Measurements from ENCODE around the gene ALDH1B1.

ALDH1B1 gene

DNA sequence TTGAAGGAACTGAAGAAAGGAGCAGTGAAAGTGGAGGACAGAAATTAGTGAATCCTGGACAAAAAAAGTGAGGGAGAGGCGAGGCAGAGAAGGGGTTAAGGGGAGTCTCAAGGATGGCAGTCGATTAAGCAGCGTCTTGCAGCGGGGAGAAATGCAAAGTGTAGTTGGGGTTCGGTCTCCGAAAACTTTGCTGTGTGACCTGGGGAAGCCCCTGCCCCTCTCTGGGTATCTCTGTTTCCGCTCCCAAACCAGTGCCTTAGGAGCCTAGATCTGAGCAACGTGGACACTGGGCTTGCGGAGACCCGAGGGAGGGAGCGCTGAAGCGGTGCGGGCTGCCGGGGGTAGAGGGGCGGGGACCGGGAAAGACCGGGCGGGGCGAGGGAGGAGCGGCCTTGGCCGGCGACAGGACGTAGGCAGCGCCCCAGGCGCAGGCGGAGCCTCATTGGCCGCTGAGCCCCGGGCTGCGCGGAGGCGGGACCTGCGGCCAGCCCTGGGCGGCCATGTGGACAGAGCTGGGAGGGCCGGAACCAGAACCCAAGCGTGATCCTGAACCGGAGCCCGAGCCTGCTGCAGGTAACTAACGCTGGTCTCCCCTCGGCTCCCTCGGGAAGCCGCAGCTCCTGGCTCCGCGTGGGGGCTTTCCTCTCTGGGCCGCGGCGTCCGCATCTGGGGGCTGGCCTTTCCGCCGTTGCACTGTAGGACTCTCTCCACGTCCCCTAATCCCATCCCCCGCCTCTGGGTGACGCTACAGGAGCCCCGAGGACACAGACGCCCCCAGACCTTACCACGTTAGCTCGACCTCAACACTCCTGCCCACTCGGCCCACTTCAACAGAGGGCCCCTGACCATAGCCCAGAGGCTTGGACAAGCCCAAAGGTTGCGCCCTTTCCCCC, at the start of gene ALDH1B1:
Gene ALDH1B1 (plus strand): TSS at position 468 of the 893 bp plus-strand sequence. CDS start 3,047 bp downstream, outside the sequence.
- DNase-seq (ENCODE audit: low read depth in 2 of 3, low spot score in 1 of 3) = peak; percentile 45 to 72 (median 64)

DNA sequence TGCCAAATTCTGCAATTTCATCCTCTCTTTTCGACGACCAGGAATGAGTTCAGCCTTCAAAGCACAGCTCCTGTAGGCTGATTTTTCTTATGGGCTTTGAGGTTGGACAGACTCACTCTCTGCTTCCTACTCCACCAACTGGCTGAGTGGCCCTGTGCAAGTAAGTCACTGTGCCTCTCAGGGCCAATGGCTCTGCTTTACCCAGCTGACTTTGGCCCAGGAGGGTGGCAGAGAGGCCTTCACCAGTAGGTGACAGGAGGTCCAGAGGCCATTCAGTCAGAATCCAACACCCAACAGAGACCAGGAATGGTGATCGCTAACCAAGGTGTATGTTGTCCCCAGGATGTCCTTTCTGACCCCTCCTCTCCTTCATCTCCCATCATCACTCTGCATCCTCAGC, 49.5 kb upstream of the ALDH1B1 start:
- no peak for DNase-seq (ENCODE audit: low read depth in 2 of 3, low spot score in 1 of 3)

DNA sequence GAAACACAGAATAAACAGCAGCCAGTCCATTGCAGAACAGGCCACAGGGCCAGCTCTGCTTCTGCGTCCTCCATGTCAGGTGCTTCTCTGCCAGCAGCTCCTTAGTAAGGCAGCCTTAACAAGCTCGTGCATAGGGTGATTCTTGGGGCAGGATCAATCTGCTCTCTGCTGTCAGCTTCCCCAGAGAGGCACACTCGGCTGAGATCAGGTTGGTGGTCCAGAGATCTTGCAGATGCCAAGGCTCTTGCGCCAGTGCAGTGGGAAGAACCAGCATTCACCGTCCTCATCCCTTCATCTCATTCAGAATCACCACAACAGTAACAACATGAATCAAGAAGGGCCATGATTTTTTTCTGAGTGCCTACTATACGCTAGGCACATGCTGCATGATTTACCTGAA, 49.0 kb upstream of the ALDH1B1 start:
- DNase-seq (ENCODE audit: low read depth in 2 of 3, low spot score in 1 of 3) = no peak

DNA sequence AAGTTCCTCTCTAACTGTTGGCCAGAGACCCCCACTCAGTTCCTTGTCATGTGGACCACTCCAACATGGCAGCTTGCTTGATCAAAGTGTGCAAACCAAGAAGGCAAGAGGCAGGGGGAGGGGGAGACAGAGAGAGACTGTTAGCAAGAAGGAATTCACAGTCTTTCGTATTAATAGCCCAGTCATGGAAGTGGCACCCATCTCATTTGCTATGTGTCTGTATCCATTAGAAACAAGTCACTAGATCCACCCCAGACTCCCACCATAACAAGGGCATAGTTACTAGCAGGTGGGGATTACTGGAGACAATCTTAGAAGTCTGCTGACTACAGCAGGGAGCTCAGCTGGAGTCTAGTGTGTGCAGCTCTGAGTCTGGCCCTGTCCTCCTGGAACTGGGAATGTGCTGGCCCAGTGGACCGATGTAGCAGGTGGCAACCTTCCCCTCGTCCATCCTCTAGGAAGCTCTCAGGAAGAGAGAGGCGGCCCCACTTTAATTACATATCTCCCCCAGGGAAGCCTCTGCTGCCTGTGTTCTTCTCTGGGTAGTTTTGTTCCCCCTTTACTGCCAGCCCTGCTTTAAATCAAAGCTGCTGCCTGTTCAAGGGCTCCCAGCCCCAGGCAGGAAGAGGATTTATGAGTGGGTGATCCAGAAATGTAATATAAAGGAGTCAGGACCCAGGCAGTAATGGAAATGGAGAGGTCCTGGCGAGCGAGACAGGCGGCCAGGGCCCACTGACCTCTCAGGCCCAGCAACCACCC, 47.8 kb upstream of the ALDH1B1 start:
- no peak for DNase-seq (ENCODE audit: low read depth in 2 of 3, low spot score in 1 of 3)

DNA sequence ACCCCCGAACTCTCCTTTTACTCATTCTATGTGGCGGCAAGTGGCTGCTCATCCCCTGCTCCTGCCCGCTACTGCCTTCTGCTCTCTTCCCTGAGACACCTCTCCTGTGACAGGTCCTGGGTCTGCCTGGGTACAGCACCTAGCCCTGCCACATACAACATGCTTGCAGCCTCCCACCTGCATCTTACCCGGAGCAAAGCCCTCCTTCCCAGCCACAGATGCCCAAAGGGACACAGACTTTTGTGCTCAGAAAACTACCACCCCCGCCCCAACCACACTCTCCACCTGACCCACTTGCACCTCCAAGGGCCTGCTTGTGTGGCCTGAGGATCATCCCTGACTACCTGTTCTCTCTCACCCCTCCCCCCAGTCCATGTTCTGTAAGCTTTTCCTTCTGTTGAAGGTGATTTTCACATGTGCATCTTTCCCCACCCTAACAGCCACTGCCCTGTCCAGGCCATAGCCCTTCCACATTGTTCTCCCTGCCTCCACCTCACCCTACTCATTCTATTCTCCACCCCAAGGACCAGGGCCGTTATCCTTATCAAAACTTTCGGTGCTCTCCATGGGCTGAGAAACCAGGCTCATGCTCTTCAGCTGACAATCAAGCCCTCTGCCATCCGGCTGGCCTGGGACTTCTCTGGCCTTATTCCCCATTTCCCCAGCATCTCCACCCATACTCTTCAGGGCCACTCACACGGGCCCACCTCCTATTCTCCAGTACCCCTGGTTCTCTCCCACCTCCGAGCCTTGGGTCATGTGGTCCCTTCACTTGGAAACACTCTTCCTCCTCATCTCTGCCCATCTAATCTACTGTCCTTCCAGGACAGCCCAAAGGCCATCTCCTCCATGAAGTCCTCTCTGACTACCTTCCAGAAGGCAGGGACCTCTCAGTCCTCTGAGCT, 46.4 kb upstream of the ALDH1B1 start:
- DNase-seq (ENCODE audit: low read depth in 2 of 3, low spot score in 1 of 3) = no peak

DNA sequence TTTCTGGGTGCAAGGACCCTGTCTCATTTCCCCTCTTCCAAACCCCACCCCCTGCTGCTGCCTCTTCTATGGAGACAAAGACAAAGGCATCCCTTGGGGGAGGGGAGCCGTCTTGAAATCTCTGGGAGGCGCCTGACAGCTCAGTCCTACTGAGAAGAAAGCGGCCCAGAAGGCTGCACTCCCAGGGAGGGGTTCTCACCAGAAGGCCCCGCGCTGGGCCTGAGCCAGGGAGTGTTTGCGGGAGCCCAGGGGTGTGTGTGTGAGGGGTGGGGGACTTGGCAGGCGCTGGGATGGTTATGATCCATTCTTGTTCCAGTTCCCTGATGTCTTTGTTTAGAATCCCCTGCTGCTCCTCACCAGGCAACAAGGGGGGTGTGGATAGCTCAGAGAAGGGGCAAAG, 45.7 kb upstream of the ALDH1B1 start:
- no peak for DNase-seq (ENCODE audit: low read depth in 2 of 3, low spot score in 1 of 3)

DNA sequence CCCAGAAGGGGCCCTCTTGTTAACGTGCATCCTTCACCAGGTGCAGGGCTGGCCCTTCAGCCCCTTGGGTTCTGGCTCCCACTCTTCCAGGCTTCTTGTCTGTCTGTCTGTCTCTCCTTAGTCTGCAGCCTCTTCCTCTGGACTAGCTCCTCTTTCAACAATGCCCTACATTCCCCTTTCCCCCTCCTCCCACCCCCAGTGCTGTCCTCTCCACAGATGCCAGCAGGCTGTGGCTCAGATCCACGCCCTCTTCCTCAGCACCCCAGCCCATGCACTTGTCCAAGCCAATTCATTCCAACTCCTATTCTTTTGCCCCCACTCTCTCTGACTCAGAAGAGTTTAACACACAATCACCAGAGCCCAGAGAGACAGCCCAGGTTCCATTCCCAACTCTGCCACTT, 45.2 kb upstream of the ALDH1B1 start:
- no peak for DNase-seq (ENCODE audit: low read depth in 2 of 3, low spot score in 1 of 3)

DNA sequence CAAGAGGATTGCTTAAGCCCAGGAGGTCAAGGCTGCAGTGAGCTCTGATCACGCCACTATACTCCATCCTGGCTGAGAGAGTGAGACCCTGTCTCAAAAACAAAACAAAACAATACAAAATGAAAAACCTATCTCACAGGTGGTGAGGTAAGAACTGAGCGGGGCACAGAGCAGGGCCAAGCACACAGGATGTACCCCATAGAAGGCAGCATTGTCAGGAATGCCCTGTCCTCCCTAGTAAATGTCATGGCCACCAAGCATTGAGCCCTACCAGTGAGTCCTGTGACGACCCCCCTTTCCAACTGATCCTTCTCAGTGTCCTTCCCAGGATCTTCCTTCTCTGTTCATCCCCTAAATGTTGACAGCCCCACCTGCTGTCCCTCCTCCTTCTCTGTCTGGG, 44.6 kb upstream of the ALDH1B1 start:
- DNase-seq (ENCODE audit: low read depth in 2 of 3, low spot score in 1 of 3) = no peak

DNA sequence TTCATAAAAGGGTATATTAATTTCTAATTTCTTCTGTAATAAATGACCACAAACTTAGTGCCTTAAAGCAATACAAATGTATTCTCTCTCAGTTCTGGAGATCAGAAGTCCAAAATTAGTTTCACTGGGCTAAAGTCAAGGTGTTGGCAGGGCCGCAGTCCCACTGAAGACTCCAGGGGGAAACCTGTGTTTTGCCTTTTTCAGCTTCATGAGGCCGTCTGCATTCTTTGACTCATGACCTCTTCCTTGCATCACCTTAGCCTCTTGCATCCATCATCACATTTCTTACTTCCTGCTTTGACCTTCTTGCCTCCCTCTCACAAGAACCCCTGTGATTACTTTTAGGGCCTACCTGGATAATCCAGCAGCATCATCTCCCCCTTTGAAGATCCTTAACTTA, 42.0 kb upstream of the ALDH1B1 start:
- DNase-seq (ENCODE audit: low read depth in 2 of 3, low spot score in 1 of 3) = no peak

DNA sequence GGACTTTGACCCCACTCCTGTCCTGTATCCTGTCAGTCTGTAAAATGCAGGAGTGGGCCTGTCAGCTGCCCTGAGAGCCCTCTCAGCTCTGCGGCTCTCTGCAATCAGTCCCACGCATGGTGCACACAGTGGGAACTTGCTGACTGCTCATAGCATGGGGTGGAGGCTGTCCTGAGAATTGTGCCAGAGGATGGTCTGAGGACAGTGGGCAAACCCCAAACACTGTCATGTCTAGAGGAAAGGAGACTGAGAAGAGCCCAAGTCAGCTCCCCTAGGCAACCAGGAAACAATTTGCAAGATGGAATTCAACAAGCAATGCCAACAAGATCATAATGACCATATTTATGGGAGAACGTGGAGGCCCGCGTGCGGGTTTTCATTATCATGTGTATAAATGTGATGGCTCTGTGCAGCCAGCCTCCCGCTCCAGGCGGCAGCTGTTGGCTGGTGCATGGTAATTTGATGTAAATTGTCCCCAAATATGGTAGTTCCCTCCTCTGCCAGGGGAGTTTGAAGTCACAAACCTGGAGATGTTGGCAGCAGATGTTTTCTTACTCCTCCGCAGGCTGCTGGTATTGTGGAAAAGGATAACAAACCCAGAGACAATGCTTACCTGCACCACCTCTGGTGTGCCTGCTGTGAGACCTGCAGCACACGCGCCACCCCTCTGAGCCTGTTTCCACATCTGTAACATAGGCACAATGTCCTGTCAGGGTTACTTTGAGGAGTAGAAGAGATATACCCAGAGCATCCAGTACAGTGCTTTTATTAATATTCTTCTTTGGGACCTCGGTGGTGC, 39.8 kb upstream of the ALDH1B1 start:
- DNase-seq (ENCODE audit: low read depth in 2 of 3, low spot score in 1 of 3) = no peak

DNA sequence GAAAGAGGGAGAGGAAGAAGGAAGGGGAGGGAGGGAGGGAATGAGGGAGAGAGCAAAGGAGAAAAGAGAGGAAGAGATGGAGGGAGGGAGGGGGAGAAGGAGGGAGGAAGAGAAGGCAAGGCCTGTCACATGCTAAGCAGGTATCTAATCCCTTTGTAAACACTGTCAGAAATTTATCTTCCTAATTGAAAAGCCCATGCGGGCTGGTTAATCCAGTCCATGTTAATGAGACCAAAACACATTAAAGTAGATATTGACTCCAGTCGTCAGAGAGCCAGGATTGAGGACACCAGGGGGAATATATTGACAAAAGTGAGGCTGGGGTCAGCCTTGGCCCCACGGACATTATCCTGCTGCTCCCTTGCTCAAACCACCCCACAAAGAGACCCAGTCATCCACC, 37.4 kb upstream of the ALDH1B1 start:
- no peak for DNase-seq (ENCODE audit: low read depth in 2 of 3, low spot score in 1 of 3)

DNA sequence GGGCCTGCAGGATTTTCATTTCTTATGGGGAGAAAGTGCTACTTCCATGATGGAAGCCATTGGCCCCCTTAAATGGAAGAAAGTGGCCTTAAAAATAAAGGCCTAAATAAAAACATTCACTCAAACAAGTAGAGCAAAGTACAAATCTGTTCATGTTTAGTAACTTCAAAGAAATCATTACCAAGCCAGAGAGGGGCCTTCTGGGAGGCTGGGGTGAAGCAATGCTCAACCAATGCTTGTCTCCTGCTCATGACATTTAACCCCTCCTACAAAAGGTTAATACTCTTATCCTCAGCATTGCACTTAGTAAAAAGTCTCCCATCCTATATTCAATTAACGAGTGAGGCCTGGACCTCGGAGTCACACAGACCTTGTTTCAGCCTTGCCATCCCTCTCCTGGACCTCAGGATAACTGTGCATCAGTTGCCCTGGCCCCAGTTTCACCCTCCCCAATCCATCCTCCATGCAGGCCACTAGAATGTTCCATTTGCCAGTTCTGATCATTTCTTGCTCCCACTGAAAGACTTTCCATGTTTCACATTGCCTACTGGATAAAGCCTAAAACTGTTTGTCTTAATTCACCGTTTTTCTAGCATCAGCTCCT, 36.9 kb upstream of the ALDH1B1 start:
- no peak for DNase-seq (ENCODE audit: low read depth in 2 of 3, low spot score in 1 of 3)

DNA sequence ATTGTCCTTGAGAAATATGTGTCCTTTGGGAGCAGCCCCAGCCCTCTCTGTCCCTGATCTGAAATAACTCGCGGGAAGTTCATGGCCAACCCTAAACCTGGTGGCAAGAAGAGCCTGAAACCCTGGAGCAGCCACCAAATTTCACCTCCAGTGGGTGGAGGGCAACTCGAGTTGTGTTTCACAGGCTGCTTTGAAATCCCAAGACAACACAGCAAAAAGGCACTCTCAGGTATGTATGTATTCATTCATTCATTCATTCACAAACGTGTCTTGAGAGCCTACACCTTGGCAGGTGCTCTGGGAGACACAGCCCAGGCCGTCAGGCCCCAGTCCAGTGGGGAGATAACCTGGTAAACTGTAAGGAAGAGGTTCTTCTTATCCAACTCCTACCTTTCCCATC, 35.7 kb upstream of the ALDH1B1 start:
- DNase-seq (ENCODE audit: low read depth in 2 of 3, low spot score in 1 of 3) = no peak

DNA sequence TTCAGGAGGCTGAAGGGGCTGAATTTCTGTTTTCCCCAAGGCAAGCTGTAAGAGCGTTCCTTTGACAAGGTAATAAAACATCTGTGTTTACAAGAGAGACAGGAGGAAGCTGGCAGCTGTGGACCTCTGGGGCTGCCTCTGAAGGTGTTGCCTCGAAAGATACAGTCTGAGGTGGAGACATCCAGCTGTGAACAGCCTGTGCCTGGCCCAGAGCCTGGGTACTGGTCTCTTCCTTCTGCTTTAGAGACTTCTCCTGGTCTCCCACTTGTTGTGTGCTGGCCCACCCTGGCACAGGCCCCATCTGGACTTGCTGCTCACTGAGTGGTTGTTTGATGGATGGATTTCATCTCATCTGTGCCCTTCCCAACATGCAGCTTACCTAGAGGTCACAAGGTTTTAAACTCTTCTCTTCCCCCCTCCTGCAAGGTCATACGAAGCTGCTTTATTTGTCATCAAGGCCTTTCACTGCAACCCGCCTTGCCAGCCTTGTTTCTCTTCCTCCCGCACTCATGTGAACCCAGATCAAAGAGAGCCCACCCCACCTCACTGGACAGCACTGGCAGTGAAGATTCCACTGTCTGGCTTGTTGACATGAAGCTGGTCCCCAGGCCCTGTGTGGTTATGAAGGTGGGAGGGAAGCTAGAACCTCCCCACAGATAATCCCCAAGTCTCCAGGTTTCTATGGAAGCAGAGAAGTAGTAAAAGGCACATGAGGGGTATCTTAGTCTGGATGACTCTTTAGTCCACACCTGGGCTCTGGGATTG, 35.0 kb upstream of the ALDH1B1 start:
- DNase-seq (ENCODE audit: low read depth in 2 of 3, low spot score in 1 of 3) = no peak

DNA sequence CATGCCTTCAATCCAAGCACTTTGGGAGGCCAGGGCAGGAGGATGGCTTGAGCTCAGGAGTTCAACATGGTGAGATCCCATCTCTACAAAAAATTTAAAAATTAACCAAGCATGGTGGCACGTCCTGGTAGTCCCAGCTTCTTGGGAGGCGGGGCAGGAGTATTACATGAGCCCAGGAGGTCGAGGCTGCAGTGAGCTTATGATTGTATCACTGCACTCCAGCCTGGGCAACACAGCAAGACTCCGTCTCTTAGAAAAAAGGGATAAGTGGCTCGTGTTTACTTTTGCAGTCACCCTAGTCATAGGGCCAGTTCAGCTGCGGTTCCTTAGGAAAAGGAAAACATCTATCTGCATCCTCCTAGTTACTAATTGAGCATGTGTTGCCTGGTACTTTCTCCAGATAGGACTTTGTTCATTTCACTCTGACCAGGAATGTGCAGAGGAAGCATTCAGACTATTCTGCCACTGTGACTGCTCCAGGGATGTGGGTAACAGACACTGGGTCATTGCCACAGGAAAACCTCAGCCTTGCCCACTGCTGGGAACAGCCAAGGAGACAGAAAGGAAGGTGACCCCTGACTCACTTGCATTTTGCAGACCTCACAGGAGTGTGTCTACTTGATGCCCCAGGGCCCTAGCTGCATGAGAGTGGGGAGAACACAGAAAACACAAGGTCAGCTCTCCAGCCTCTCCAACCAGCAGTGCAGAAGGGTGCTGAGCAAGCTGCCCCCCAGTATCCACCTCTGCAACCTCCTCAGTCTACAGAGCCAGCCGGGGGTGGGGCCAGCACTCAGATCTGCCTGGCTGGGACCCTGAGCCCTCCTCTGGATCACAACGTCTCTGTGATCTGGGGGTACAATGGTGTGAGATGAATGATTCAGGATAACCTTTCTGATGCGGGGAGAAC, 33.9 kb upstream of the ALDH1B1 start:
- DNase-seq (ENCODE audit: low read depth in 2 of 3, low spot score in 1 of 3) = no peak

DNA sequence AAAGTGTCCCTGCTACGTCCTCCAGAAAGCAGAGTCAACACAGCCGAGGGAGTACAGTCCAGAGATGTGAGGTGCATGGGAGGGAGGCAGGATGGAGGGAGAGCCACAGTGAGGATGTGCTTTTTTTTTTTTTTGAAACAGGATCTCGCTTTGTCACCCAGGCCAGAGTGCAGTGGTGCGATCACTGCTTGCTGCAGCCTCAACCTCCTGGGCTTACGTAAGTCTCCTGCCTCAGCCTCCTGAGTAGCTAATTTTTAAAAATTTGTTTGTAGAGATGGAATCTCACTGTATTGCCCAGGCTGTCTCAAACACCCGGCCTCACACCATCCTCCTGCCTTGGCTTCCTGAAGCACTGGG, 33.2 kb upstream of the ALDH1B1 start:
- no peak for DNase-seq (ENCODE audit: low read depth in 2 of 3, low spot score in 1 of 3)

DNA sequence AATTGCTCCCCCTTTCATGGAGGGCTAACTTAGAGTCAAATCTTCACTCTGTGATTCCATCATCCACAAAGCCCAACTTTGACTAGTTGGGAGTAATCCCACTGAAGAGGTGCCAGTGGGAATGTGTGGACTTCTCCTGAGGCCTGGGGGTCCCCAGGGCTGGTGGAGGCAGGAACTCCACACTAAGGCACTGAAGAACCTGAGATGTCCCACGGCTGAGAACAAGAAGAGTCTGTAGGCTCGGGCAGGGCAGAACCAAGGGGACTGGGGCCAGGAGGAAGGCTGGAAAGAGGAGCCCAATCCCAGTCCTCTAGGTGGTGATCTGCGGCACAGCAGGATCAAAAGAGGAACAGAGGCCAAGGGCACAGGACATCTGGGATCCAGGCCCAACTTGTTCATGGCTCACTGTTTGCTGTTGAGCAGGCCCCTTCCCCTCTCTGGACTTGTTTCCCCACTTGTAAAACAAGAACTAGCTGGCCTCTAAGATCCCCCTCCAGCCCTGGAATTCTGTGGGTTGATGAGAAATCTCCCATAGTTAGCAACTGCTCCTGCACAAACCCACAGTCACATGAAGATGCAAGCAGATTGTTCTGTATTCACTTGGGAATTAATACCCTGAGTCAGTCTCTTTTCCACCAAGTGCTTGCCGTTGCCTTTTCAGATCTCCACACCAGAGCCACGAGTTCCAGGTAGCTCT, 32.7 kb upstream of the ALDH1B1 start:
- DNase-seq (ENCODE audit: low read depth in 2 of 3, low spot score in 1 of 3) = no peak
